HG03565 (cell line): ENCODE measurements around the gene ZNF592.

ENCODE experiments used
- ATAC-seq: cut with Tn5 transposase; IDR thresholded peaks from one replicate; pipeline ENCODE4 v1.9.1; 2021; ENCODE audit warnings: mild to moderate bottlenecking, moderate library complexity; ENCODE audit not compliant: unreplicated experiment

ZNF592 gene, protein sequence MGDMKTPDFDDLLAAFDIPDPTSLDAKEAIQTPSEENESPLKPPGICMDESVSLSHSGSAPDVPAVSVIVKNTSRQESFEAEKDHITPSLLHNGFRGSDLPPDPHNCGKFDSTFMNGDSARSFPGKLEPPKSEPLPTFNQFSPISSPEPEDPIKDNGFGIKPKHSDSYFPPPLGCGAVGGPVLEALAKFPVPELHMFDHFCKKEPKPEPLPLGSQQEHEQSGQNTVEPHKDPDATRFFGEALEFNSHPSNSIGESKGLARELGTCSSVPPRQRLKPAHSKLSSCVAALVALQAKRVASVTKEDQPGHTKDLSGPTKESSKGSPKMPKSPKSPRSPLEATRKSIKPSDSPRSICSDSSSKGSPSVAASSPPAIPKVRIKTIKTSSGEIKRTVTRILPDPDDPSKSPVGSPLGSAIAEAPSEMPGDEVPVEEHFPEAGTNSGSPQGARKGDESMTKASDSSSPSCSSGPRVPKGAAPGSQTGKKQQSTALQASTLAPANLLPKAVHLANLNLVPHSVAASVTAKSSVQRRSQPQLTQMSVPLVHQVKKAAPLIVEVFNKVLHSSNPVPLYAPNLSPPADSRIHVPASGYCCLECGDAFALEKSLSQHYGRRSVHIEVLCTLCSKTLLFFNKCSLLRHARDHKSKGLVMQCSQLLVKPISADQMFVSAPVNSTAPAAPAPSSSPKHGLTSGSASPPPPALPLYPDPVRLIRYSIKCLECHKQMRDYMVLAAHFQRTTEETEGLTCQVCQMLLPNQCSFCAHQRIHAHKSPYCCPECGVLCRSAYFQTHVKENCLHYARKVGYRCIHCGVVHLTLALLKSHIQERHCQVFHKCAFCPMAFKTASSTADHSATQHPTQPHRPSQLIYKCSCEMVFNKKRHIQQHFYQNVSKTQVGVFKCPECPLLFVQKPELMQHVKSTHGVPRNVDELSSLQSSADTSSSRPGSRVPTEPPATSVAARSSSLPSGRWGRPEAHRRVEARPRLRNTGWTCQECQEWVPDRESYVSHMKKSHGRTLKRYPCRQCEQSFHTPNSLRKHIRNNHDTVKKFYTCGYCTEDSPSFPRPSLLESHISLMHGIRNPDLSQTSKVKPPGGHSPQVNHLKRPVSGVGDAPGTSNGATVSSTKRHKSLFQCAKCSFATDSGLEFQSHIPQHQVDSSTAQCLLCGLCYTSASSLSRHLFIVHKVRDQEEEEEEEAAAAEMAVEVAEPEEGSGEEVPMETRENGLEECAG (N-terminal part only)

GRCh38 chr15:84748274-84749110 is at the start of gene ZNF592:
ZNF592 (plus strand) TSS chr15:84748592; CDS start chr15:84782676, 34,084 bp downstream.
- ATAC-seq: peak; percentile 34

DNA sequence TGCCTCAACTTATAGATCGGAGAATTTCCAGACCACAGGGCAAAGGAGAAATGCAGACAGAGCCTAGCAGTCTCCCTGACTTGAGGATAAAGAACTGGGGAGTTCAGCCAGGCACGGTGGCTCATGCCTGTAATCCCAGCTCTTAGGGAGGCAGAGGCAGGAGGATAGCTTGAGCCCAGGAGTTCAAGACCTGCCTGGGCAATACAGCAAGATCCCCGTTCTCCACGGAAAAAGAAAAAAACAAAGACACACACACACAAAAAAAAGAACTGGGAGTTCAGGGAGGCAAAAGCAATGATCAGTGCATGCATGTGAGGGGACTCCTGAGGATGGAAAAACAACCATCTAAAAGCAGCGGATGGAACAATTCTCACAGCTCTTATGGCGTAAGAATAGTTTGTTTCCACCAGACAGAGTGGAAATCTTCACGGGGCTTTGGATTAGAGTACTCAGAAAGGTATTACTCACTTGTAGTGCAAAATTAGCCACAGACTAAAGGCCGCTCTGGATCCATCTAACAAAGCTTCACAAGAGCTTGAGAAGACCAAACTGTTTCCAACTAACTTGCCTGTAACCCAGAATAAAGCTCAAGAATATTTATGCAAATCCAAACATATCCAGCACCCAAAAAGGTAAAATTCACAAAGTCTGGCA is 48.7 kb upstream of the ZNF592 start:
- ATAC-seq: no peak

- ATAC-seq: no peak
Observed at GRCh38 chr15:84702961-84703482, 45.4 kb upstream of the ZNF592 start.

DNA sequence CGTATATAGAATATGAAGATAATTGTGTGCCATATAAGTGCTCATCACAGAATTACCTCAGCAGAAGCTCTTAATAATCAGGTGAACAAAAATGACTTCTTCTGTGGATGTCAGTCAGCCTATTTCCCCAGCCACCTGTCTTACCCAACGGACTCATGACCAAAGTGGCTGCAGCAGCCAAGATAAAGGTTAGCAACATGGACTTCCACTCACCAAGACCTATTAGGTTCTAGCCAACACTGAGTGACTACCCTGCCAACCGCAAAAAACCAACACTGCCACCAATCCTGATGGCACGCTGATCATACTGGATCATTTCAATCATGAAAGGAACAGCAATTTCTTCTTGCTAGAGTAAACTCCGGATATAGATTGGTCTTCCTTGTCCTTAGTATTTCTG is 44.6 kb upstream of the ZNF592 start:
- ATAC-seq: no peak

- ATAC-seq: no peak
Observed at GRCh38 chr15:84714372-84714771, 34.0 kb upstream of the ZNF592 start.

GRCh38 chr15:84714821-84715220 is 33.6 kb upstream of the ZNF592 start:
- ATAC-seq: no peak

GRCh38 chr15:84715441-84716035 is 32.9 kb upstream of the ZNF592 start:
- no peak for ATAC-seq

DNA sequence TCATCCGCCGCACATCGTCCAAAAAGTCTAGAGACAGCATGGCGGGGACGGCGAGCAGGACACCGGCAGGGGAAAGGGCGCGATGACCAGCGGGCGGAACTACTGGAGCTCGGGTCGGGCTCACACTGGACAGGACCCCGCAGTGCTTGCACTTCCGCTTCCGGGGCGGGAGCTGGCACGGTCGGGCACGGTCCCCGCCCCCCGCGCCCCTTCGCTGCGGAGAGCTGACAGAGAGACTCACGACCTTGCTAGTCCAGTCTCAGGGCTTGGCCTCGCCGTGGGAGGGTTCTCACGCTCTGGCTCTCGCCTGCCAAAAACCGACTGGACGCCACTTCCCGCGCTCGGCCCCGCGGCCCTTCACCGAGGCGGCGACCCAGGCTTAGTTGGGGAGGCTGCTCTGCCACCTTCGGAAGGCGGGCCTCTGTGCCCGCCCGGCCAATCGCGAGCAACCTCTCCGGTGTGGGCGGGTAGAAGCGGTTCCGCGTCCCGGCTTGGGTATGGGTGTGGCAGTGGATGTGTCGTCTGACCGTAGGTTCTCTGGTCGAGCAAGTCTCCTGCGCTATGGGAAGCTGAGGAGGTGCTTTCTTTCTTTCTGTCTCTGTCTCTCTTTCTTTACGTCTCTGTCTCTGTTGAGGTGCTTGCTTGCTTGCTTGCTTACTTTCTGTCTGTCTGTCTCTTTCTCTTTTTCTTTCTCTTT is 32.2 kb upstream of the ZNF592 start, which contains the start of gene SEC11A:
Gene SEC11A (minus strand): TSS at position 104 of the 697 bp plus-strand sequence. CDS start 64 bp downstream, at position 40.
- peak; percentile 85 for ATAC-seq

GRCh38 chr15:84721371-84721770 is 27.0 kb upstream of the ZNF592 start:
- ATAC-seq: no peak

GRCh38 chr15:84722628-84723027 is 25.8 kb upstream of the ZNF592 start:
- ATAC-seq: no peak

- ATAC-seq: no peak
Observed at GRCh38 chr15:84725001-84725491, 23.3 kb upstream of the ZNF592 start.

DNA sequence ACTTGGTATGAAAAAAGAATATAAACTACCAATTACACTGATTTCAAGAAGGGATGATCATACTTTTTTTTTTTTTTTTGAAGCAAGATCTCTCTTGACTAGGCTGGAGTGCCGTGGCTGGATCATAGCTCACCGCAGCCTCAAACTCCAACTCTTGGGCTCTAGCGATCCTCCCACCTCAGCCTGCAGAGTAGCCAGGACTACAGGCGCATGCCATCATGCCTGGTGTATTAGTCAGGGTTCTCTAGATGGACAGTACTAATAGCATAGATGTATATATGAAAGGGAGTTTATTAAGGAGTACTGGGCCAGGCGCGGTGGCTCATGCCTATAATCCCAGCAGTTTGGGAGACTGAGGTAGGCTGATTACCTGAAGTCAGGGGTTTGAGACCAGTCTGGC is 21.0 kb upstream of the ZNF592 start:
- ATAC-seq: no peak

- no peak for ATAC-seq
Observed at GRCh38 chr15:84731774-84732173, 16.6 kb upstream of the ZNF592 start.

DNA sequence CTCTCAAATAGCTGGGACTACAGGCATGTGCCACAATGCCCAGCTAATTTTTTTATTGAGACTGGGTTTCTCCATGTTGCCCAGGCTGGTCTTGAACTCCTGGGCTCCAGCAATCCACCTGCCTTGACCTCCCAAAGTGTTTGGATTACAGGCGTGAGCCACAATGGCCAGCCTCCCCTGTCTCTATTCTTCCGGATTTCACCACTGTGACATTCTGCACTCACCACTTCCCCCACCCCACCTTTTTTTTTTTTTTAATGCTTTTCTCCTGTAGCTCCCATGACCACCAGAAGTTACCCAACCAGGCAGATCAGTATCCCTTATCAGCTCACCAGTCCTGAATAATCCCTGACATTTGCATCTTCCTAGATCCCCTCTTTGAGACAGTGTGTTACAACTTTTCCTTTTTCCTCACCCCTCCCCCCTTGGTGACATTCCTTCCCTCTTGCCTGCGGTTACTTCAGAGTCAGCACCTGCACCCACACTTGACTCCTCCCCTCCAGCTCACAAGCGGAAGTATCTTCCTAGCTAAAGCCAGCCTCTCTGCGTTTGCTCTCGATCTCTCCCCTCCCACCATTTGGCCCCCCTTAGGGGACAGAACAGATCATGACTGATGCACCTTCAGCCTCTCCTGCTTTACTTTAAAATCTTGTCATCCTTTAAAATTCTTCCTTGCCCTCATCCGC is 13.5 kb upstream of the ZNF592 start:
- peak; percentile 50 for ATAC-seq

DNA sequence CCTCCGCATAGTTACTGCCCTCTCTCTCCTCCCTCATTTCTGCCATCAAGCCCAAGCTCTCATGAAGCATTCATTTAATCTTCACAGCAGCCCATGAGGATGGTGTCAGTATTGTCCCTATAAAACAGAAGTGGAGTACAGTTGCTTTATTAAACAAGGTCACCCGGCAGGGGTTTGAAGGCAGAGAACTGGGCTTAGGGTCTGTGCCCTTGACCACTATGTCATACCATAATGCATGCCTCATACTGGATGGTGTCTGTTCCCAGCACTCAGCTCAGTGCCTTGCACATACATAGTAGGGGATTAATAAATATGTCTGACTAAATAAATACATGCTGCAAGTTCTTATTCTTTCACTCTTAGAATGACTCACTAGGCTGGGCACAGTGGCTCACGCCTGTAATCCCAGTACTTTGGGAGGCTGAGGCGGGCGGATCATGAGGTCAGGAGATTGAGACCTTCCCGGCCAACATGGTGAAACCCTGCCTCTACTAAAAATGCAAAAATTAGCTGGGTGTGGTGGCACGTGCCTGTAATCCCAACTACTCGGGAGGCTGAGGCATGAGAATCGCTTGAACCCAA is 12.8 kb upstream of the ZNF592 start:
- ATAC-seq: peak; percentile 28

- ATAC-seq: peak; percentile 50
Observed at GRCh38 chr15:84736375-84736774, 12.0 kb upstream of the ZNF592 start.

DNA sequence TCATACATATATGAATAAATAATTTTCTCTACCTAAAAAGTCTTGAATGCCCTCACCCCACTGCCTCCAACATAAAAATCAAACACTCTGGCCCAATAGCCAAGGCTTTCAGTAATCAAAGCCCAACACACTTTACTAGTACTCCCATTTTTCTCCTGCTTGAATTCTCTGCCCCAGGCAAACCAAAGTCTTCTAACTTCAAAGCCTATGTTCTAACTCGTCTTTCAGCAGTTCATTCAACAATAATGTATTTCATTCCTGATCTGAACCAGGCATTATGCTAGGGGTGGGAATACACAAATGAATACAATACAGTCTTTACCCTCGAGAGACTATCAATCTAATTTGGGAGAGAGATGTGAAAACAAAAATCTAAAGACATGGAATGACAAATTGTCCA is 11.4 kb upstream of the ZNF592 start:
- ATAC-seq: no peak
